GM19324 (cell line): Measurements from ENCODE around the gene CCDC6.
A peak's percentile ranks its signal among the peaks of the same experiment; 100 is the strongest.
"Not testable (repeated sequence)": the region's sequence is repeated elsewhere in the genome, so short reads cannot be mapped to it uniquely, and the experiment has no call there.

Source experiments
- ATAC-seq: cut with Tn5 transposase; IDR thresholded peaks from one replicate; pipeline ENCODE4 v1.9.1; 2021; ENCODE audit warnings: mild to moderate bottlenecking, moderate library complexity; ENCODE audit not compliant: unreplicated experiment, low FRiP score

The CCDC6 gene

GRCh38 chr10:59906417-59907202, at the start of gene CCDC6:
TSS of gene CCDC6 (minus strand) at chr10:59906556. CDS start at chr10:59906424, 132 bp downstream.
- peak; percentile 95 for ATAC-seq

GRCh38 chr10:59954296-59954695, 47.9 kb upstream of the CCDC6 start:
- no peak for ATAC-seq

GRCh38 chr10:59953711-59954110, 47.4 kb upstream of the CCDC6 start:
- ATAC-seq: not testable (repeated sequence)

- no peak for ATAC-seq
Observed at GRCh38 chr10:59950105-59950504, 43.7 kb upstream of the CCDC6 start.

- no peak for ATAC-seq
Observed at GRCh38 chr10:59949608-59950007, 43.3 kb upstream of the CCDC6 start.

- ATAC-seq: no peak
Observed at GRCh38 chr10:59945991-59946390, 39.6 kb upstream of the CCDC6 start.

GRCh38 chr10:59945590-59945989, 39.2 kb upstream of the CCDC6 start:
- ATAC-seq: no peak

GRCh38 chr10:59944339-59944935, 38.1 kb upstream of the CCDC6 start:
- ATAC-seq: no peak

- ATAC-seq: no peak
Observed at GRCh38 chr10:59942556-59942955, 36.2 kb upstream of the CCDC6 start.

GRCh38 chr10:59937720-59938119, 31.4 kb upstream of the CCDC6 start:
- no peak for ATAC-seq

- no peak for ATAC-seq
Observed at GRCh38 chr10:59934701-59935100, 28.3 kb upstream of the CCDC6 start.

- not testable (repeated sequence) for ATAC-seq
Observed at GRCh38 chr10:59930788-59931521, 24.6 kb upstream of the CCDC6 start.

GRCh38 chr10:59926086-59926485, 19.7 kb upstream of the CCDC6 start:
- ATAC-seq: no peak

GRCh38 chr10:59922907-59923306, 16.6 kb upstream of the CCDC6 start:
- ATAC-seq: no peak

GRCh38 chr10:59917922-59918321, 11.6 kb upstream of the CCDC6 start:
- no peak for ATAC-seq

GRCh38 chr10:59913547-59914237, 7.3 kb upstream of the CCDC6 start:
- ATAC-seq: no peak

GRCh38 chr10:59910867-59911266, 4.5 kb upstream of the CCDC6 start:
- no peak for ATAC-seq

GRCh38 chr10:59909815-59910214, 3.5 kb upstream of the CCDC6 start:
- no peak for ATAC-seq

- no peak for ATAC-seq
Observed at GRCh38 chr10:59908808-59909143, 2.4 kb upstream of the CCDC6 start.

GRCh38 chr10:59907918-59908807, 1.8 kb upstream of the CCDC6 start:
- ATAC-seq: no peak
